Activated CD4-positive, alpha-beta T cell treated with anti-CD3 and anti-CD28 coated beads, Interleukin-2, amount 50 U/mL, for 16 hours (primary cell): ENCODE measurements around the gene HNRNPH1.
"Not testable (repeated sequence)": the region's sequence is repeated elsewhere in the genome, so short reads cannot be mapped to it uniquely, and the experiment has no call there.

Experiments used
- DNase-seq: peaks from one replicate; pipeline ENCODE4 v3.0.0-alpha.2; 2020

HNRNPH1 gene, protein sequence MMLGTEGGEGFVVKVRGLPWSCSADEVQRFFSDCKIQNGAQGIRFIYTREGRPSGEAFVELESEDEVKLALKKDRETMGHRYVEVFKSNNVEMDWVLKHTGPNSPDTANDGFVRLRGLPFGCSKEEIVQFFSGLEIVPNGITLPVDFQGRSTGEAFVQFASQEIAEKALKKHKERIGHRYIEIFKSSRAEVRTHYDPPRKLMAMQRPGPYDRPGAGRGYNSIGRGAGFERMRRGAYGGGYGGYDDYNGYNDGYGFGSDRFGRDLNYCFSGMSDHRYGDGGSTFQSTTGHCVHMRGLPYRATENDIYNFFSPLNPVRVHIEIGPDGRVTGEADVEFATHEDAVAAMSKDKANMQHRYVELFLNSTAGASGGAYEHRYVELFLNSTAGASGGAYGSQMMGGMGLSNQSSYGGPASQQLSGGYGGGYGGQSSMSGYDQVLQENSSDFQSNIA

GRCh38 chr5:179623003-179623905, at the start of gene HNRNPH1:
Gene HNRNPH1 (minus strand): TSS chr5:179623671. CDS start chr5:179623133, 538 bp downstream.
- DNase-seq: peak; percentile 99

GRCh38 chr5:179668391-179668790, 44.9 kb upstream of the HNRNPH1 start:
- peak; percentile 27 for DNase-seq

DNA sequence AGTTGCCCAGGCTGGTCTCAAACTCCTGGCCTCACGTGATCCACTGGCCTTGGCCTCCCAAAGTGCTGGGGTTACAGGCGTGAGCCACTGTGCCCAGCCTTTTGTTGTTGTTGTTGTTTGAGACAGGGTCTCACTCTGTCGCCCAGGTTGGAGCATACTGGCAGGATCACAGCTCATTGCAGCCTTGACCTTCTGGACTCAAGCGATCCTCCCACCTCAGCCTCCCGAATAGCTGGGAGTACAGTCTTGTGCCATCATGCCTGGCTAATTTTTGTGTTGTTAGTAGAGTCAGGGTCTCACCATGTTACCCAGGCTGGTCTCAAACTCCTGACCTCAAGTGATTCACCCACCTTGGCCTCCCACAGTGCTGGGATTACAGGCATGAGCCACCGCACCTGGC, 38.2 kb upstream of the HNRNPH1 start:
- not testable (repeated sequence) for DNase-seq

DNA sequence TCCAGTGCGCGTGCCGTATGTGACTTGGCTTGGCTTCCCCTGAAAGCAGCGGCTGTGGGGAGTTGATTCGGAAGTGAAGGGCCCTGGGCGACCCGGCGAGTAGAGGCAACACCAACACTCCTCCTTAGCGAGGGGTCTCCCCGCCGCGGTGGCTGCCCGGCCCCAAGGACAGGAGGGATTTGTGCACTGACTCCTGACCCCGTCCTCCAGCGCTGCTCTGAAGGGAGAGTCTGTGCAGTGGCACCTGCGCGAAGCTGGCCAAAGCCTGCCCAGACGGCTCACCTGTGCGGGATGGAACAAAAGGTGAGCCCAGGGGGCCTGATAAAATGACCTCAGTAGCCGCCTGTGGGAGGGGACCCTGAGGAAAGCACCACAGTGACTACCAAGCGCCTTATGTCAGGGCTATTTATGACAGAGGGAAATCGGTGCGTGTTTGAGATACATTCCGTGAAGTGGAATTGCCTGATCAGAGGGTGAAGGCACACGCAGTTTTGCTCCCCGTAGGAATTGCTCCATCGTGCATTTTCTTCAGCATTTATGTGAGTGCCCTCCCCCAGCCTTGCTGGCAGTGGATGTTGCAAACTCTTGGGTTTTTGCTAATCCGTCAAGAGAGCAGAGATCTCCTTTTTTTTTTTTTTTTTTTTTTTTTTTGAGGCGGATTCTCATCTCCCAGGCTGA, 34.8 kb upstream of the HNRNPH1 start:
- not testable (repeated sequence) for DNase-seq

GRCh38 chr5:179657302-179658178, 34.1 kb upstream of the HNRNPH1 start:
- not testable (repeated sequence) for DNase-seq

DNA sequence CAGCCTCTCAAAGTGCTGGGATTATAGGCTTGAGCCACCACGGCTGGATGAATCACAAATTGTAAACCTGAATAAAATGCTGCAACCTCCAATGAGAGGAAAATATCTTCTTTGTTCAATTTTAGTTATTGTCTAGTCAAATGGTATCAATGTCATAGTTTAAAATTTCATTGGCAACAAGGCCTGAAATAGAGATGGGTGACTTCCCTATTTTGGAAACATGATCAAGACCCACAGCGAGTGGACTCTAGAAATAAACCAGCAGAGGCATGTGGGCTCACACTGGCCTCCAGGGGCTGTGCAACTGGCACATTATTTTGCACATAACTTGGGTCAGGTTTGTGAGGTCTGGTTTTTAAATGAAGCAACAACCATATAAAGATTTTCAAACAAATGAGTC, 29.7 kb upstream of the HNRNPH1 start:
- DNase-seq: not testable (repeated sequence)

GRCh38 chr5:179650245-179650644, 26.8 kb upstream of the HNRNPH1 start:
- DNase-seq: not testable (repeated sequence)

- DNase-seq: not testable (repeated sequence)
Measured at GRCh38 chr5:179649166-179649703, 25.8 kb upstream of the HNRNPH1 start.

- no peak for DNase-seq
Measured at GRCh38 chr5:179648410-179648809, 24.9 kb upstream of the HNRNPH1 start.

DNA sequence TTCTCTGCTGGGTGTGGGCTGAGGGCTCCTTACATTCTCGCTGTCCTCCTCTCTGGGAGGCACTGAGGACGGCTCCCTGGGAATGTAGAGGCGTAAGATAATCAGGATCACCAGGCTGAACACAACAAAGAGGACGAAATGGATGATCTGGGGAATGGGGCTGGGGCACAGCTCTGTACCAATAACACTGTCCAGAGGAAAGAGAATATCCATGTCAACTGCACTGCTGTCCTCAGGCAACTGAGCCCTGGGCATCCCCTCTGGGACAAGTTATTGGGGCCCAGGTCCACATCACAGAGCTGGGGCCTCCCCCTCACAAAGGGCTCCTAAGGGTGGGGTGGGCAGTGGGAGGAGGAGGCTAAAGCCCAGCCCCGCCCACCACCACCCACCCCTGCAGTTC, 21.3 kb upstream of the HNRNPH1 start:
- not testable (repeated sequence) for DNase-seq

DNA sequence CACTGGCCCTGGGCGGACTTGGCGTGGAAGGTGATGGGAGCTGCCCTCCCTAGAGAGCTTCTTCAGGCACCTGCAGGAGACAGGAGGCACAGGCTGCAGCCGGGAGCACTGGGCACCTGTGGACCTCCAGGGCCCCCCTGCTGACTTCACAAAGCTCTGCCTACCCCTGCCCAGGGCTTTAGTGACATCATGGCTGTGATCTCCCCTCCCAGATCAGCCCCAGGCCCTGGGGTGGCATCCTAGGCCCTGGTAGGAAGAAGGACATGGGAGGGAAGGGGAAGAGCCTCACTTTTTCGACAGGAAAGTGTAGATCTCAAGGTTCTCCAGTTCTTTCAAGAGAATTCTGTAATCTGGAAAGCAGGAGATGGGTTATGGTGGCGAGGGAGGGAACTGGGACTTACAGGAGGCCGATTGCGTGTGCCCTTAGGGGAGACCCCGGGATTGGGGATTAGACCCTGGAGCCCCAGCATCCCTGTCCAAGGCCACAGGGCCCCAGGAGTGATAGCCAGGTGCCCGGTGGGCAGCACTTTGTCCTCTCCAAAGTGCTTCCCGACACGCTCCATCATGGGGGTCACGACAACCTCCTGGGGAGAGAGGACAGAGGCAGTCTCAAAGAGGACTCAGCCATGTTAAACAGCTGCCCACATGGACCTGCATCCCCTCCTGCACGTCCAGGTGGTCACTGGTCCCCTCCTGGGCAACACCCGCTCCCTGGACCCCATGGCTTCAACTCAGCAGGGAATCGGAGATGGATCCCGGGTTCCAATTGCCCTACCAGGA, 19.9 kb upstream of the HNRNPH1 start:
- not testable (repeated sequence) for DNase-seq

DNA sequence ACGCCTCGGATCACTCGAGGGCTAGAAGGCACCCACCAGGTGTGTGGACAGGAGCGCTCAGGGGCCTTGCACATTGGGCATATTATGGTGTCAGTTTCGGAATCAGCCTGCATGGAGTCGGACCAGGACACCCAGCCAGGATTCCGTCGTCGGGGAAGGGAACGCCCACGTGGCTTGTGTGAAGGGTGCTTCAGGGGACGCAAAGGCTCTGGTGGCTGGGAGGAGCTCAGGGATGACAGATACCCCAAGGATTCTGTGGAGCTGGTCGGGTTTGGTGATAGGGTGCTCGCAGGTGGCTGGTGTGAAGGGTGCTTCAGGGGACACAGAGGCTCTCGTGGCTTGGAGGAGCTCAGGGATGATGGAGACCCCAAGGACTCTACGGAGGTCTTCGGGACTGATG, 19.2 kb upstream of the HNRNPH1 start:
- DNase-seq: not testable (repeated sequence)

- not testable (repeated sequence) for DNase-seq
Measured at GRCh38 chr5:179641745-179642144, 18.3 kb upstream of the HNRNPH1 start.

DNA sequence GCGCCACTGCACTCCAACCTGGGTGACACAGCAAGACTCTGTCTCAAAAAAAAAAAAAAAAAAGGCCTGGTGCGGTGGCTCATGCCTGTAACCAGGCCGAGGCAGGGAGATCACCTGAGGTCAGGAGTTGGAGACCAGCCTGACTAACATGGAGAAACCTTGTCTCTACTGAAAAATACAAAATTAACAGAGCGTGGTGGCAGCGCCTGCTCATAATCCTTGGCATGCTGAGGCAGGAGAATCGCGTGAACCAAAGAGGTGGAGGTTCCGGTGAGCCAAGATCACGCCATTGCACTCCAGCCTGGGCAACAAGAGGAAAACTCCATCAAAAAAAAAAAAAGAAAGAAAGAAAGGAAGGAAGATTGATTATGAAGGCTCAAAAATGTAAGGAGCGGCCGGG, 15.8 kb upstream of the HNRNPH1 start:
- not testable (repeated sequence) for DNase-seq

DNA sequence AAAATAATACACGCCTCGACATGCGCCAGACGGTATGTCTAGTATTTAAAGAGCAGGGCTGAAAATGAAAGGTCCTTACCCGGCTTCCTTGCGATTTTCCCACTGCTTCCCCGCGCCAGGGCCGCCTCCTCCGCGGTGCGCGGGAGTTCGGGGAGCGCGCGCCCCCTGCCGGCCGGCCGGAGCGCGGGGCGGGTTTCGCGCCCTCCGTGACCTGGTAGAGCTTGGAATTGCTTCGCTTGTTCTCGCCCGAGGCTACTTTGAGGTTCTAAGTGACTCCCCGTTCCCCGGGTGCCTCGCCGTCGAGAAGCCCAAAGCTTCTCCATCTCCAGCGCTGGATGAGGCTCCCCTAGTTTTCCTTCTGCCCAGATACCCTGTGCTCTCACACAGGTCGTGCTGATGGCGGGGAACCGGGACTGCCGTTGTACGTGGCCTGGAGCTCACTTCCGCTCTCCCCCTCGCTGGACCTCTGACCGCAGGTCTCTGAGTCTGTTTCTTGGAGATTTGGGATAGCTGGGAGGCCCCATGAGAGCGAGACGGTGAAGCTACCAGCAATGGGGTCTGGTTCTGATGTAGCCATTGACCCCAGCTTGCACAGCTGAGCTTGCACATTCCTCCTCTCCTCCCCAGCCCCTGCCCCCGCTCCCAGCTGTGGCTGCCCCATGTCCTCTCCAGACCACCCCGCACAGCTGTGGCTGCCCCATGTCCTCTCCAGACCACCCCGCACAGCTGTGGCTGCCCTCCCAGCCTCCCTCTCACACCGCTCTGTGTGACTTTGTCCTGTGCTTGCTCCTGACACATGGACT, 11.1 kb upstream of the HNRNPH1 start:
- DNase-seq: not testable (repeated sequence)

DNA sequence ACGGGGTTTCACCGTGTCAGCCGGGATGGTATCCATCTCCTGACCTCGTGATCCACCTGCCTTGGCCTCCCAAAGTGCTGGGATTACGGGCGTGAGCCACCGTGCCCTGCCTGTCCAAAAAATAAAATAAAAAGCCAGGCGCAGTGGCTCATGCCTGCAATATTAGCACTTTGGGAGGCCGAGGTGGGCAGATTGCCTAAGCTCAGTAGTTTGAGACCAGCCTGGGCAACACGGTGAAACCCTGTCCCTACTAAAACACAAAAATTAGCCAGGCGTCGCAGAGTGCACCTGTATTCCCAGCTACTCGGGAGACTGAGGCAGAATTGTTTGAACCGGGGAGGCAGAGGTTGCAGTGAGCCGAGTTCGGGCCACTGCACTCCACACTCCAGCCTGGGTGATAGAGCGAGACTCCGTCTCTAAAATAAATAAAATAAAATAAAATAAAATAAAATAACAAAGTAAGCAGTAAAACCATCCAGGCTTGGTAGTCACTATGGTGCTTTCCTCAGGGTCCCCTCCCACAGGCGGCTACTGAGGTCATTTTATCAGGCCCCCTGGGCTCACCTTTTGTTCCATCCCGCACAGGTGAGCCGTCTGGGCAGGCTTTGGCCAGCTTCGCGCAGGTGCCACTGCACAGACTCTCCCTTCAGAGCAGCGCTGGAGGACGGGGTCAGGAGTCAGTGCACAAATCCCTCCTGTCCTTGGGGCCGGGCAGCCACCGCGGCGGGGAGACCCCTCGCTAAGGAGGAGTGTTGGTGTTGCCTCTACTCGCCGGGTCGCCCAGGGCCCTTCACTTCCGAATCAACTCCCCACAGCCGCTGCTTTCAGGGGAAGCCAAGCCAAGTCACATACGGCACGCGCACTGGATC, 10.3 kb upstream of the HNRNPH1 start:
- not testable (repeated sequence) for DNase-seq

DNA sequence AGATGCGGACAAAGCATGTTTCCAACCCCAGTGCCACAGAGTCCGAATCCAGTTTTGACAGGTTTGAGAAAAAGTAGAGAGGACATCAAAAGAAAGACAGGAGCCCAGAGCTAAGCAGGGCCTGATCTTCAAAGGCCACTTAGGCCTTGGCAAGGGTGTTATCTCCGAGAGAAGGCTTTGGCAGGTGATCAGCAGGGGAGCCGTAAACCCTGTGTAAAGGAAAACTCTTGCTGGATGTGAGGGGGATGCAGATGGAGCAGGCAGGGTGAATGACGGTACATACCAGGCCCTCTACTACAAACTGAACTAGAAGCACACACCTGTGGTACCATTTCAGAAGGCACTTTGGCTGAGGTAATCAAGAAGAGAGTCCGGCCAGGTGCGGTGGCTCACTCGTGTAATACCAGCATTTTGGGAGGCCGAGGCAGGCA, 1.4 kb upstream of the HNRNPH1 start:
- no peak for DNase-seq

DNA sequence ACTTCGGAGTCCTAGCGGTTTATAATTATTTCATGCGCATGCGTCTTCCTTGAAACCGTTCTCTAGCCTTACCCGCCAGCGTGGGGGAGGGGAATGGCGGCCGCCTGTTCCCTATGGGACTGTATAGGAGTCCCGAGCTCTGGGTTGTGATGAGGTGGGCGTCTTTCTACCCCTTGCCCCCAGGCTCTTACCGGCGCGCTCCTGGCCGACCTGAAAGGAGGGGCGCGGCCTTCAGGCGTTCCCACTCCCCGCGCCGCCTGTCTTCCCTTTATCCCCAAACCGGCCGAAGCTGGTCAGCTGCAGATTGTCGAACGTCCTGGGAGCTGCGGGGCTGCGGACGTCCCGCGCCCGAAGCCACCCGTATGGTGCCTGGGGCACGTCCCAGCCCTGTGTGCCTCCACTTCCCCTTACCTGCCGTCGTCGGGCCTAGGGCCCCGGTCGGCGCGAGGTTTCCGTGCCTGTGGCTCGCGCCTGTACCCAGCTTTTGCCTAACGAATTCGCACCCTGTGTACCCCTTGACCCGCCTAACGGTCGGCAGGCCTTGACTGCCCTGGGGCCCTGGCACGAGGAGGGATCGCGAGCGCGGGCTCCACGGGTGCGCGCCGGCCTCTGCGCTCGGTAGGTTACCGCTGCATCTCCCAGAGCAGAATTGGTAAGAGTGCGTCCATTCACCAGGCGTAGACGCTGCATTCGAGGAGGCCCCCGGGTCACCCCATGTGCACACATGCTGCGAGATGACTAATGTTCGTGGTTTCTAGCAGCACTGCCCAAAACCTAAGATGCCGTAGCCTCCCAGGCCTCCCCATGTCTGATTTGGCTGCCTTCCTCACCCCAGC, 653 bp upstream of the HNRNPH1 start:
- peak; percentile 71 for DNase-seq
